Measurements from ENCODE around the gene ITIH1.

The ITIH1 gene

DNA sequence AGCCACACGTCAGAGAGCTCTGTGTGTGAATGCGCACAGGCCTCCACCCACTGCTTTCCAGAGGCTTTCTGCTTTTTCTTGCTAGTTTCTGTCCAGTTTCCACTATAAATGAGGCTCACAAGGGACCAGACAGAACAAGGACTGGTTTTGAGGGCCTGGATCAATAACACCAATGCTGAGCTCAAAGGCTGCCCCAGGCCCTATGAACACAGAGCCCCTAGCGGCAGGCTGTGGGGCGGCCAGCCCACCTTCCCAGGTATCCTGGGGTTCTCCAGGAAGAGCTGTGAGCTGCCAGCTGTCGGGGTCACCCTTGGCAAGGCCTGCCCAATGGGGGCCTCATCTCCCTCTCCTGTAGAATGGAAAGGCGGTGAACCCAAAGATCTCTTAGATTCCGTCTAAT lies 15.0 kb downstream of the ITIH1 start:
- no peak for DNase-seq

DNA sequence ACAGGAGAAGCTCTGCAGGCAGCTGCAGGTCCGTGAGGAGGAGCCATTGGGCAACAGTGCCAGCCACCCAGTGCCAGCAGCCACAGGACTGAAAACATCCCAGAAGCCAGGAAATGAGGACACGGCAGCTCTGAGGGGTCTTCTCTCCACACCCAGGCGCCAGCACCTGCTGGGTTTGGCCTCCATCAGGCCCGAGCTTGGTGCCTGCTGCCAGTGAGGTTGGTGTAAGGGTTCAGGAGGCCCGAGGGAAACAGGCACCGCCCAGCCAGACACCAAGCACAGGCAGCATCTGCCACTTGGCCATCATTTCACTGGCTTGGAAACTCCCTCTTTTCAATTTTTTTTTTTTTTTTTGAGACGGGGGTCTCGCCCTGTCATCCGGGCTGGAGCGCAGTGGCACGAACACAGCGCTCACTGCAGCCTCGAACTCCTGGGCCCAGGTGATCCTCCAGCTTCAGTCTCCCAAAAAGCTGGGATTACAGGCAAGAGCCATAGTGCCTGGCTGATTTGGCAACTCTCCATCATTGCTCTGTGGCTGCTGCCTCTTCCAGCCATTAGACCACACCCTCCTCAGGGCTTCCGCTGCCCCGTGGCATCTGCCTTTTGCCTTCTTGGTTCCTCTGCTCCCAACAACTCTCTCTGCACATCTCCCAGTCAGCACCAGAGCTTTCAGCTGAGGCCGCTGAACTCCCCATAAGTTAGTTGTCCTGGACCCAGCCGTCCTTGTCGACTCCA lies 15.7 kb downstream of the ITIH1 start:
- no peak for DNase-seq

DNA sequence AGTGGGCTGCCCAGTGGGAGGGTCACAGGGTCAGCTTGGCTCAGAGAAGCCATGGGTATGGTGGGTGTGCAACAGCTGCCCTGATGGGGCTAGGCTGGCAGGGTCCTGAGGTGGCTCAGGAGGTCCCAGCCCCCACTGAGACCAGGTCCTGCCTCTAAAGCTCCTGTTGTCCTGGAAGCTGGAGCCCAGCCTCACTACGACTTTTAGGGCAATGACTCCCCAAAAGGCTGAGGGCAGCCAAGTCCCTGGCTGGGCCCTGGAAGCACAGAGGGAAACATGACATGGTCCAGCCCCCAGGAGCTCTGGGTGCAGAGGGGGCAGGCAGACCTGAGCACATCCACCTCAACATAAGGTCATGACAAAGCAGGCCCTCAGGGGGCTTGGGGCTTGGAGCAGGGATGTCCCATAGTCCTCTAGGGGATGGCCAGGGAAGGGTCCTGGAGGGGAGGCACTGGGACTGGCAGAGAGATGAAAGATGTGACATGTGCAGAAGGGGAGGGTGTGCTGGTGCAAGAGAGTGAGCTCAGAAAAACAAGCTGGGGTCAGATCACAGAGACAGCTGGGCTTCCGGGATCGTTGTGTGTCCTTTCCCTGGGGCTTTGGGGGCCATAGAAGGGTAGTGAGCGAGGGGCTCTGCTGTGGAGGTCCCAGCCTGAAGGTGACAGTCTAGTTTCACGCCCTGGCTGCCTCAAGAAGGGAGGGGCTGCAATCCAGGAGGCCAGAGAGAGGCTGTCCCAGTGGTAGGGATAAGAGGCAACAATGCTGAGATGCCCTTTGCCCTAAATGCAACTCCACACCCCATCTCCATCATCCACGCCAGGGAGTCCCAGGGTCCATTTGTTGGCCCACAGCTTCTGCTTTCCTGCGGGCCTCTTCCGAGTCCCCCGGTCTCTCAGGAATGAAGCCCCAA lies 16.6 kb downstream of the ITIH1 start:
- DNase-seq = no peak

DNA sequence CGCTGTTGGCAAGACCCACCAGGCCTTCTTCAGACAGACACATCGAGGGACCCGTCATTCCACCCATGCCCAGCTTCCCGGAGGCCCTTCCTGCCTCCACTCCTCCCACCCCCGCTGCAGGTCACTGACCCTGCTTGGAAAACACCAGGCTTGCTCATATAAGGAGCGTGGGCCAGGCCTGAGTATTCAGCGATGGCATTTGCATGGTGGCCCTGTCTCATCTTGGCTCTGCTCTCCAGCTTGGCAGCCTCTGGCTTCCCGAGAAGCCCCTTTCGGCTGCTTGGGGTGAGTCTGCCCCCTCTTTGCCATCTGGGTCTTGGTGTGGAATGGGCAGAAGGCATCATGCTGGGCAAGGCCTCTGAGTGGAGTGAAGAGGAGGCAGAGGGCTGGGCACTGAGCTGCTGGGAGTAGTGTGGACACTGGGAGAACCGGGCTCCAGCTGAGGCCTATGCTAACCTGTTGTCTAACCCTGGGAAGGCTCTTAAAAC lies 17.3 kb downstream of the ITIH1 start, which contains the start of gene ITIH3:
ITIH3 (plus strand) TSS at position 185 of the 488 bp plus-strand sequence; CDS start at position 193, 8 bp downstream.
- DNase-seq = no peak

DNA sequence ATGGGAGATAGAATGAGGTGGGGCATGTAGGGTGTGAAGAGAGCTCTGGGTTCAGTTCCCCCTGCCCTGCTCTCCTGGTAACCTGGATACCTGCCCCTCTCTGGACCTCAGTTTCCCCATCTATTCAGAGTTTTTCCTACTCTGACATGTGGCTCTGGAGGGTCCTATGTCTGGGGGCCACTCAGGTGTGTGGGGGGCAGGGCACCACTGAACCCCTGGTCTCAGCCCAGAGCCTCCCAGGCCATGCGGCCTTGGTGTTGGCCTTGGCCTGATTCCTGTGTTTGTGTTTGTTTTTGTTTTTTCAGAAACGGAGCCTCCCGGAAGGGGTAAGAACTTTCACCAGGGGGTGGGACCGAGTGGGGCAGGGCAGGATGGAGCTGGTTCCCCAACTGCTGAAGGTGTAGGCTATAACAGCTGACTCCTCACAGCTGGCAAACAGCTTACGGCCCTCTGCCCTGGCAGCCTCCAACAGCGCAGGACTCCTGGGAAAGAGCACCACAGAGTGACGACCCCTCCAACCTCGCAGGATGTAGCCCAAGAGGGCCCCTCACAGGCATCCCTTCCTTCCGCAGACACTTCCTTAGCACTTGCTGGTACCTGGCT lies 18.0 kb downstream of the ITIH1 start:
- DNase-seq = no peak

DNA sequence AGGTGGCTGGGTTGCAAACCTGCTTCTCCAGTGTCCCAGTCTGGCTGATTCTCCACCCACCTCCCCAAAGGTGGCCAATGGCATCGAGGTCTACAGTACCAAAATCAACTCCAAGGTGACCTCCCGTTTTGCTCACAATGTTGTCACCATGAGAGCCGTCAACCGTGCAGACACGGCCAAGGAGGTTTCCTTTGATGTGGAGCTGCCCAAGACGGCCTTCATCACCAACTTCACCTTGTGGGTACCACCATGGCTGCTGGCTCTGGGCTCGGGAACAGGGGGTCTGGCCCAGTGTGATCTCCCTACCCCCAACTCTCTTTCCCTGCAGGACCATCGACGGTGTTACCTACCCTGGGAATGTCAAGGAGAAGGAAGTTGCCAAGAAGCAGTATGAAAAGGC lies 19.0 kb downstream of the ITIH1 start:
- DNase-seq = no peak

DNA sequence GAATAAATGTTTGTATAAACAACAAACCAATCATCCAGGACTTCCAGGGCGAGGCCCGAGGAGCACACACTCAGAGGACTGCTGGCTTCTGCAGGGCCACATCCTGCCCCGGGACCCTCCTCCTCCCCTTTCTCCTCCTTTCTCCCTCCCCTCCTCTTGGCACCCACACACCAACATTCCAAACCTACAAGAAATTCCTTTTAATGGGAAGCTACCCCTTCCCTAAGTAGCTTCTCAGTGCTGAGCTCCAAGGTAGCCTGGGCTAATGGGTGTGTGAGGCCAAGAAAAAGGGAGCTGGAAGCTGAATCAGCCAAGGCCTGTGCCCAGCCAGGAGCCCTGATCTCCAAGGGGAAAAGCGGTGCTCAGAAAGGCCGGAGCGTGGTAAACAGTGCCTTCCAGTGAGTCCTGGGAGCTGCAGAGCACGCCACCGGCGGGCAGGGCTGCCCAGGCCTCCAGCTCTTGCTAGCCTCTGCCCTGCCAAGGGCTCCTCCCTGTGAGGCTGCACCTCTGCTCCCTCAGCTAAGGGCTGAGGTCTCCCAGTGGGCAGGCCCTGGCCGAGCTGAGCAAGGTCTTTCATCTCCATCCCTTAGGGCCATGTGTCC lies 21.1 kb downstream of the ITIH1 start:
- no peak for DNase-seq

DNA sequence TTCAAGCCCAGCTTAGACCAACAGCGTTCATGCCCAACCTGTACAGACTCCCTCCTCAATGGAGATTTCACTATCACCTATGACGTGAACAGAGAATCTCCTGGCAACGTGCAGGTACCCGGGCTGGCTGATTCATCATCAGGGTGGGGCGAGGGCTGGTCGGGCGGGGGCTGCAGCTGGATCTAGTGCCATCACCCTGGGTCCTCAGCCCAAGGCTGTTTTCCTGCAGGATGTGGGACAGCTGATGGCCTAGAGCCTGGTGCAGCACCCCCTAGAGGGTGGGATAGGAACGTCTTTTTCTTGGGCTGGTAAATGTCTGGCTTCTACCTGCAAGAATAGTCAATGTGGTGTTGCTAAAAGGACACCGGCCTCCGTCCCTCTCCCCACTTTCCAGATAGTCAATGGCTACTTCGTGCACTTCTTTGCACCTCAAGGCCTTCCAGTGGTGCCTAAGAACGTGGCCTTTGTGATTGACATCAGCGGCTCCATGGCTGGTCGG lies 21.6 kb downstream of the ITIH1 start:
- peak; percentile 30 for DNase-seq

DNA sequence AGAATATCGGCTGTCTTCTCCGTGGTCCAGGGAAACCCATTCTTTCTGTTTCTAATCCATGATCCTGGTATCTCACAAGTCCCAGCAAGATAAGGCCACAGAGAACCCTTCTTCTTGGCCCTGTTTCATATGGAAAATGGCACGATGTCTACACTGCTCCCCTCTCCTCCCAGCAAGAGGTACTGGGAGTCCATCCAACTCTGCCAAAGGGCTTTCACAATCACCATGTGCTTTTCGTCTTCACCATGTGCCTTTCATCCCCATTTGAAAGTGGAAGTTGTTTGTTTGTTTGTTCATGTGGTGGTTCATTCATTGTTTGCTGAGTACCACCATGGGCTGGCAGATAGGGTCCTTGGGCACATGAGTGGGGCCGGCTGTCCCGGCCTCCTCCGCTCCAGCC lies 22.7 kb downstream of the ITIH1 start:
- DNase-seq = no peak

DNA sequence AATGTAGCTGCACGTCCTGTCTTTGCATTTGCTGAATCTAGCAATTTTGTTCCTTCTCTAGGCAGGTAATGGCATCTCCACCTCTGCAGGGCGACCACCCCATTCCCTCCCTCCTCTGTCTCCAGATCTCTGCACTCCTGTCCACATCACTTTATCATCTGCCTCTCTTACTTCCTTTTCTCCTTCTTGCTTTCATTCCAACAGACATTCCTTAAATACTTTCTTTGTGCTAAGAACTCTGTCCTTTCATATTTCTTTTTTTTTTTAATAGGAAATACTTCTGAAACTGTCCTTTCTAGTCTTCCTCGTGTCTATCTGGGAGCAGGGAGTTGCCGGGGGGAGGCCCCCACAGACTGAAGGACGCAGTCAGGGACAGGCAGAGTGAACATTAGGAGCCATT lies 24.4 kb downstream of the ITIH1 start:
- DNase-seq = no peak

DNA sequence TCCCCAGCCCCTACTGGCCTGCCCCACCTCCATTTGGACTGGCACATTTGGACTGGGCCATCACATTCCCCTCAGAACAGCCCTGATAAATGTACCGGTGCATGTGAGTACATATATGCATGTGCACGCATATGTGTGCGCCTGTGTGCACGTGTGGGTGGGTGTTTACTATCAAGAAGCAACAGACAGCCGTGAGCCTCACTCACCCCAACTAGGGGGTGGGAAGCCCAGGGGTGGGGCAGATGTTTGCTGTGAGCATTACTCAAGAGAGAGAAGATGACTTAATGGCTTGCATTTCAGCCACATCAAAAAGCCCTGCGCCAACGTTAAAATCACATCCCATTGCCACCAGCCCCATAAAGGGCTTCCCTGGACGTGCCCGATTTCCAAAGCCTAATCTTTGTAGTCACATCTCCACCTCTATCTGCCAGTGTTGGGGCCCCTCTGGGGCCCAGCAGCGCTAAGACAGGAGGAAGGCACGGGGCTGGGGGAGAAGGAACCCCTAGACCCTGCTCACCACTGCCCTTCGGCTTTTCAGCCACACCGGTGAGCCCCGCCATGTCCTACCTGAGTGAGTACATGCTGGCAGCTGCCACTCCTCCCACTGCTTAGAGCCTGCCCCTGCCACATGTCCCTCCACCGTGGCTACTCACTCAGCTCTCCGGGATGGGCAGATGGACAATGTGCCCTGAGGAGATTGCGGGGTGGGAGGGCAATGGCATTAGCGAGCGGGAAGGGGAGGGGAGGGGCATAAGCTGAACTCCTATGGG lies 28.1 kb downstream of the ITIH1 start:
- no peak for DNase-seq

DNA sequence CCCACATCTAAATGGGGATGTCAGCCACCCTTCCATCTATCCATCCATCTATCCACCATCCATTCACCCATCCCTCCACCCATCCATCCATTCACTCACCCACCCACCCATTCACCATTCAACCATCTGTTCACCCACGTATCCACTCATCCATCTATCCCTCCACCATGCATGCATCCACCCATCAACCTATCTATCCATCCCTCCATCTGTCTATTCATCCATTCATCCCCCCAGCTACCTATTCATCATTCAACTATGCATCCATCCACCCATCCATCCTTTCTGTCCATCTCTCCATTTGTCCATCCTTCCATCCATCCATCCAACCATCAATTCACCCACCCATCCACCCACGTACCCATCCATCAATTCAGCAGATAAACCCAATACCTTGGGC lies 31.8 kb downstream of the ITIH1 start:
- DNase-seq = no peak

DNA sequence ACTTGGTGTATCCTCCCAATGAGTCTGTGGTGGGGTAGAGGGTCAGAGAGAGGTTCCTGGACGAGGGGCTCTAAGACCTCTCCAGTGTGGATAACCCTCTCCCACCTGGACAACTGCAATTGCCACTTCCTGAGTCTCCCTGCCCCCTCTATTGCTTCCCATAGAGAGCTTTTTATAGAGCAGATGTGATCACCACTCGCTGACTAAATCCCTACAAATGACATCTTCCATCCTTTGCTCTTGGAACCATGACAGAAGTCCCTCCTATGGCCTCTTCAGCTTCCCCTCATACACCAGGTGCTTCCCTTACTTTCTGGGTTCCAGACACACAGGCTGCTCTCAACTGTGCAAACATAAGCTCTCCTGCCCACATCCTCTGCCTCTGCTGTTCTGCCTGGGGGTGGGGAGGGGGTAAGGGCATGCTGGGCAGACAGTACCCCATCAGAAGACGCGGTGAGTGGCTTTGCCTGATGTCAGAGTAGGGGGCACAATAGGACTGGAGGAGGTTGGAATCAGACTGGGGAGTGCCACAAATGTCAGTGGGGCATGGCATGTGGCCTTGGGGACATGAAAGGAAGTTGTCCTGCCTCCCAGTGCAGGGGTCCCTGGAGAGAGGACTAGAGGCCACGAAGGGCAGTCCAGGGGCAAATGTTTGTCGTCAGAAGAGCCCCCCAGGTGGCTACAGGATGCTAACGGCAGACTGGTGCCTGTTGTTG lies 32.4 kb downstream of the ITIH1 start:
- no peak for DNase-seq

DNA sequence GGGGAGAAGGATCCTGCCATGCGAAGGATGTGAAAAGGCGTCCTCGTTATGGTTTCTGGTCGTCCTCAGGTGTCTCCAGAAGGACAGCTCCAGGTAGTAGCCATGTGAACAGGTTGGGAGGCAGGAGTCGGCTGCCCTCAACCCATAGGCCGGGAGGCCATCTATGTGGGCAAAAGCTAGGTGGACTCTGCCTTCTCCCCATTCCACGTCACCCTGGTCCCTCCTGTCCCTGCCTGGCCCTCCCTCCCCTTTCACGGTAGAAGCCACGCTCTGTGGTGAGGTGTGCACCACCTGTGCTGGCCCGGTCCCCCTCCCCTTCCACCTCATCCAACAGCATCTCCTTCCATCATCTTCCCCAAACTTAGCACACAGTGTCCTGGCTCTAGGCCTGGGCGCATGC lies 33.5 kb downstream of the ITIH1 start:
- DNase-seq = no peak

DNA sequence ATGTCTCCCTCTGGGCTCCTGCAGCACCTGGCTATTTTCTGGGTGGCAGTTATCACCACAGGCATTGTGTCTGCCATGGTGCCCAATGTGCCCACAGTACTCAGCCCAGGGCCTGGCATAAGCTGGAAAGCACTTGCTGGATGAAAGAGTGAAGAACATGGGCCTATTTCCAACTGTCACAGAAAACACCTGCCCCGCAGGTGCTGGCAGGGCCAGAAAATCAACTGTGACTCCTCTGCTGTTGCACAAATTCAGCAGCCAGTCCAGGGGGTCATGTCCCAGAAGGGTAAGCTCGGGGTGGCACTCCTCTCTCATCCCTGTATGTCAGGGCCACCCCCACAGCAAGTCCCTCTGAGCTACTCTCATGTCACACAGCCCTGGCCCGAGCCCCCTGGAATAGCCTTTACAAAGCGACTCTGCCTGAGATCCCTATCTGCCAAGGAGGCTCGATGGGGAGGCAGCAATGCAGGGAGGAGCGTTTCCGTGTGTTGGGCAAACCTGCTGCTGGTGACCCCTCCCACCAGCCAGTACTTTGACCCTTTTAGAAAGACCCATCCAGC lies 34.1 kb downstream of the ITIH1 start:
- DNase-seq = no peak

DNA sequence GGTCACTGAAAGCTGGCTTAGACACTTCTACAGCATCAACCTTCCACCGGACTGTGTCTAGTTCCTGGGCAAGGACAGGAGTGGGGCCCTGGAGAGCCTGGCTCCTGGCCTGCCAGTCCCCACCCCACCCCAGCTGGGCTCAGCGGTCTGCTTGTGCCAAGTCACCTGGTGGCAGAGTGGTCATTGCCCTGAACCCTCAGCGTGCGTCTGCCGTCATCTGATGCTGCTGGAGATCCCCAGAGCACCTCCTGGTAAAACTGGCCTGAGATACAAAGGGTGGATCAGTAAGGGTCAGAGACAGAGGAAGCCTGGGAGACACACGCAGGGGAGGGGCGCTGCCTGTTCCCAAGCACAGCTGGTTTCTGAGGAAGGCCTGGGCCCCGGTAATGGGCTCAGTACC lies 36.4 kb downstream of the ITIH1 start:
- DNase-seq = no peak

DNA sequence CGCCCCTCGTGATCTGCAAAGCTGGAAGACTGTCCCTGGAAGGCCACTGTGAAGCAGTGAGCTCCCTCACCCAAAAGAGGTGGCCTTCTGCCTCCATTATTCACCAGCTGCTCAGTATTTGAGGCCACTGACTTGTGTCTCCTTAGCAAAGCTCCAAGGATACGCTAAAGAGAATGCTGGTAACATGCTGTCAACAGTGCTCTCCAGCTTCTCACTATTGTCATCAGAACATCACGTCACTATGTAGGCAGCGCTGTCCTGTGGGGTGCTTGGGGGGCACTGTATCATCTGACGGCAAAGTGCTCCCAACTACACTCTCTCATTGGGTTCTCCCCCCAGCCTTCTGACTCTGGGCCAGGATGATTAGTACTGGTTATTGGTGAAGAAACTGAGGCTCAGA lies 38.8 kb downstream of the ITIH1 start:
- DNase-seq = no peak

DNA sequence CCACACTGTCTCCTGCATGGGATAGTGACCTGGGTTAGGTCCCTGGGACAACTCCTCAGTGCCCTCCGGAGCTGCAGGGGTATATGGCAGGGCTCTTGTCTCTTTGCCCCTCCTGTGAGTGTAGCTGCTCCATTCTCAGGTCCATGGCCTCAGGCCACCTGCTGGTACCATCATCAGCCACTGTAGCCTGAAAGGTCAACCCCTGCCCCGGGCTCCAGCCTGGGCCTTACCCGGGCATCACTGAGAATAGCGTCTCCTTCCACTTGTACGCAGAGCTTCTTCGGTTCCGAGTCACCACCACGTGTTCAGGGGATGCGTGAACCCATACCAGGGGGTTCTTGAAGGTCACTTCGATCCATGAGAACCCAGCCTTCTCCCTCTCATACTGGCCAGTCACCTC lies 39.3 kb downstream of the ITIH1 start:
- no peak for DNase-seq

DNA sequence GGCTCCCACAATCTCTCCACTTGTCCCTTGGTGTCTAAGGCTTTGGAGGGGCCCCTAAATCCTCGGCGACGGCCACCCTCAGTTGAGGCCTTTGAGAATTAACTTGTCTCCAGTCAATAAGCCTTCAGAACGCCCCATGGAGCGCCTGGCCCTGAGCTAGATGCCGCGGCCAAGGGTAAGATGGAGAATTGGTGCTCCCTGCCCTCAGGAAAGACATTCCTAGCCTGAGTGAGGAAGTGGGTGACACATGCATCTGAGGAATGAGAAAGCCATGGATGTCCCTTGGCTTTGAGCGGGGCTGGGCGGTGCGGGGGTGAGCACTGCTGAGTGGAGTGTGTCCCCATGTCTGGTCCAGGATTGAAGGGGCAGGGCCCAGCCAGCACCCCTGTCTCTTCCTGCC lies 39.8 kb downstream of the ITIH1 start:
- DNase-seq = no peak

DNA sequence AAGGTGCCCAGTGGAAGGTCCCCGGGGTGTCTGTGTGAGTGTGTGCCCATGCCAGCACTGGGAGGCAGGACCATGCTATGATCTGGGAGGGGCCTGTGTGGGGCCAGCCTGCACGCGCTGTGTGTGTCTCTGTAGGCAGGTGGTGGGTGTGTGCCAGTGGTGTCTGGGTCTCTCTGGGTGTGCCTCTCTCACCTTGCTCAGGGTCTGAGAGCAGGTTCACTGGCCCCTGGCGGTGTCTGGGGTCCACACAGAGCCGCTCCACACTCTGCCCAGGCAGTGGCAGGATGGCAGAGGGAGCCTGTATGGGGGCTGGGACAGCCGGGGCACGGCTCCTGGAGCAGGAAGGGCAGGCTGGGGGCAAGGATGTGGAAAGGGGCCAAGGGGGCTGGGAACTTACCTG lies 40.5 kb downstream of the ITIH1 start:
- DNase-seq = no peak

DNA sequence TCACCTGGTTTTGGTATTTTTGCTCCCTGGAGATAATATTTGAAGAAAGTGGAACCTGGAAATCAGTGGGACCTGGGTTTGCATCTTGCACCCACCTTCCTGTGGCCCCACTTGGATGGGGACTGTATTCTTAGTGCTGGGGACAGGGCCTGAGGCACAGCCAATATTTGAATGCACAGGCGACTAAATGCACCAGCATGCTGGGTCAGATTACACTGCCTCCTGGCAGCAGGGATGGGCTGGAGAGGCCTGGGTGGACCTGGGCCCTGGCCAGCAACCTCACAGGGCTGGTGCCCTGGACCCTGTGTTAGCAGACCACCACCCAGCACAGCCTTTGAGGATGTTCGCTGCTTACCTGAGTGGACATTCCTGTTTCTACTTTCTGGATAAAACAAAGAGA lies 42.5 kb downstream of the ITIH1 start:
- no peak for DNase-seq
